DND-41 (cell line): Measurements from ENCODE around the gene COA8.

ENCODE experiments used
- CTCF ChIP-seq: IDR thresholded peaks from 2 replicates; pipeline ENCODE4 v1.5.1; 2012; ENCODE audit warnings: borderline replicate concordance, low read length, moderate library complexity, mild to moderate bottlenecking; ENCODE audit not compliant: poor library complexity, severe bottlenecking; ENCODE audit errors: extremely low read depth
- EZH2 ChIP-seq: IDR thresholded peaks from 3 replicates; pipeline ENCODE4 v1.6.1; 2012; ENCODE audit warnings: borderline replicate concordance, low read depth, mild to moderate bottlenecking, moderate library complexity, low read length, inconsistent platforms; ENCODE audit not compliant: severe bottlenecking

GRCh38 chr14:103533137-103533998, 29.4 kb upstream of the COA8 start:
- no peak for TF ChIP-seq CTCF
- TF ChIP-seq EZH2 = no peak
